ENCODE results near the gene NACC2. TPM values are rescaled to one million over a fixed set of nuclear protein-coding genes. Genes with fewer than 3 reads are reported as not detected.
A peak's percentile ranks its signal among the peaks of the same experiment; 100 is the strongest.

Gene NACC2
- total RNA-seq, 6 experiments from 2014 or later = 10.9 to 25.8 (median 13.8) TPM

- Histone ChIP-seq H3K27me3 (no peaks in the 10 kb centered on the region), H3K9me3 (no peaks in the 10 kb centered on the region), H3K36me3 (no peaks in the 10 kb centered on the region), H3K4me3 (no peak overlapping the region), H3K27ac (no peak overlapping the region), H3K4me1 (no peaks in the 10 kb centered on the region)
- intact Hi-C loops (cut with DNase I) = no loop called here
- no peak for TF ChIP-seq POLR2A (IDR thresholded peaks at IDR 0.05)
- no peak for TF ChIP-seq CTCF (IDR thresholded peaks at IDR 0.05)
- DNase-seq = peak in 1 of 3 donors; percentile 55
- WGBS (ENCODE audit: insufficient coverage, low coverage, low lambda C conversion rate, missing lambda C conversion rate) = 29% methylated on average over 16 of the region's 23 CpGs
- peak; percentile 9 to 62 (median 32) for ATAC-seq
Observed at GRCh38 chr9:135973277-135974219, 121.5 kb downstream of the NACC2 start.

- DNase-seq = peak; percentile 53 to 60 (median 60)
- intact Hi-C loops (cut with DNase I) = no loop called here
- TF ChIP-seq POLR2A (IDR thresholded peaks at IDR 0.05) (no peak), CTCF (IDR thresholded peaks at IDR 0.05) (no peak)
Observed at GRCh38 chr9:135971892-135972291, 123.2 kb downstream of the NACC2 start.

GRCh38 chr9:135971111-135971766, 123.8 kb downstream of the NACC2 start:
- Histone ChIP-seq H3K27me3 (no peaks in the 10 kb centered on the region), H3K9me3 (no peaks in the 10 kb centered on the region), H3K27ac (no peak overlapping the region), H3K4me1 (no peaks in the 10 kb centered on the region), H3K36me3 (no peaks in the 10 kb centered on the region), H3K4me3 (no peak overlapping the region)
- DNase-seq (no peak), ATAC-seq (no peak)
- intact Hi-C loops (cut with DNase I) = no loop called here
- WGBS (ENCODE audit: insufficient coverage, low coverage, low lambda C conversion rate, missing lambda C conversion rate) = 45% methylated on average over 12 of the region's 18 CpGs
- TF ChIP-seq POLR2A (IDR thresholded peaks at IDR 0.05) = no peak
- TF ChIP-seq CTCF (IDR thresholded peaks at IDR 0.05) = no peak

More at GRCh38 chr9:135971892-135972291, 123.2 kb downstream of the NACC2 start:
- no peaks in the 10 kb centered on the region for H3K4me1 ChIP-seq
- H3K27ac ChIP-seq = no peak overlapping the region
- H3K9me3 ChIP-seq = no peaks in the 10 kb centered on the region
- WGBS (ENCODE audit: insufficient coverage, low coverage, low lambda C conversion rate, missing lambda C conversion rate) = 37% methylated on average over 4 of the region's 13 CpGs
- H3K36me3 ChIP-seq = no peaks in the 10 kb centered on the region
- H3K27me3 ChIP-seq = no peaks in the 10 kb centered on the region
- peak; percentile 52 to 64 (median 58) for ATAC-seq
- H3K4me3 ChIP-seq = no peak overlapping the region

GRCh38 chr9:135970128-135970815, 124.8 kb downstream of the NACC2 start:
- Histone ChIP-seq H3K27ac (no peak overlapping the region), H3K36me3 (no peaks in the 10 kb centered on the region), H3K27me3 (no peaks in the 10 kb centered on the region), H3K9me3 (no peaks in the 10 kb centered on the region), H3K4me3 (no peak overlapping the region), H3K4me1 (no peaks in the 10 kb centered on the region)
- no peak for DNase-seq
- no peak for ATAC-seq
- intact Hi-C loops (cut with DNase I) = no loop called here
- 39% methylated on average over 4 of the region's 9 CpGs for WGBS (ENCODE audit: insufficient coverage, low coverage, low lambda C conversion rate, missing lambda C conversion rate)
- TF ChIP-seq POLR2A (IDR thresholded peaks at IDR 0.05) (no peak), CTCF (IDR thresholded peaks at IDR 0.05) (no peak)

Measured in right lobe of liver (tissue), 6 donors.